BLaER1 treated with 17β-estradiol and CSF1 and Interleukin-3, amounts not matched to agents 10 nM and 100 nM (cell line): Measurements from ENCODE around the gene ZP1.

Source experiments
- H3K27ac ChIP-seq, 11 experiments: shearing (Covaris generic); formaldehyde crosslinking; 2 replicates each; pipeline ENCODE4 v1.8.1; 2022
- H3K27me3 ChIP-seq, 11 experiments: shearing (Covaris generic); formaldehyde crosslinking; 2 replicates each; pipeline ENCODE4 v1.8.1; 2022
- H3K36me3 ChIP-seq, 11 experiments: shearing (Covaris generic); formaldehyde crosslinking; 2 replicates each; pipeline ENCODE4 v1.8.1; 2022
- H3K4me1 ChIP-seq, 10 experiments: shearing (Covaris generic); formaldehyde crosslinking; 2 replicates each; pipeline ENCODE4 v1.8.1; 2022
- H3K4me2 ChIP-seq, 11 experiments: shearing (Covaris generic); formaldehyde crosslinking; 2 replicates each; pipeline ENCODE4 v1.8.1; 2022
- H3K4me3 ChIP-seq, 10 experiments: shearing (Covaris generic); formaldehyde crosslinking; 2 replicates each; pipeline ENCODE4 v1.8.1; 2022
- H3K9ac ChIP-seq, 11 experiments: shearing (Covaris generic); formaldehyde crosslinking; 2 replicates each; pipeline ENCODE4 v1.8.1; 2022
- H3K9me3 ChIP-seq, 11 experiments: shearing (Covaris generic); formaldehyde crosslinking; replicated peaks in 1 of 11; 2 replicates each; pipeline ENCODE4 v1.8.1; 2022
- H4K20me1 ChIP-seq, 11 experiments: shearing (Covaris generic); formaldehyde crosslinking; 2 replicates each; pipeline ENCODE4 v1.8.1; 2022
- Cebpa-rat ChIP-seq, 11 experiments: shearing (Covaris generic); IDR thresholded peaks; 2 replicates each; pipeline ENCODE4 v1.8.1; 2022

The ZP1 gene

GRCh38 chr11:60913793-60914632 is 46.7 kb downstream of the ZP1 start, which contains the start of gene TMEM109:
TSS of gene TMEM109 (plus strand) at chr11:60914158. CDS start at chr11:60919694, 5,536 bp downstream.
- peaks cover 19 to 43% (median 35%) of the 10 kb centered on the region in 11 experiments; a peak in 21 of 22 replicates for H4K20me1 ChIP-seq
- H3K27me3 ChIP-seq = no peaks in the 10 kb centered on the region
- peak within 1 kb of the TSS; percentile 87 to 98 (median 97) for H3K4me2 ChIP-seq
- no peak for TF ChIP-seq Cebpa-rat (IDR thresholded peaks at IDR 0.05)
- peak within 1 kb of the TSS; percentile 80 to 94 (median 87) for H3K27ac ChIP-seq
- H3K36me3 ChIP-seq = peaks cover 0 to 31% (median 21%) of the 10 kb centered on the region in 11 experiments; a peak in 13 of 22 replicates
- H3K9me3 ChIP-seq = peaks cover 7 to 12% (median 11%) of the 10 kb centered on the region in 11 experiments; a peak in 20 of 22 replicates
- H3K4me3 ChIP-seq = peak within 1 kb of the TSS; percentile 73 to 90 (median 84)
- H3K9ac ChIP-seq = peak within 1 kb of the TSS; percentile 79 to 92 (median 88)
- peaks cover 65 to 89% (median 85%) of the 10 kb centered on the region in 10 experiments for H3K4me1 ChIP-seq

GRCh38 chr11:60914633-60915247 is 47.4 kb downstream of the ZP1 start:
- H3K27ac ChIP-seq = peak overlapping the region; percentile 80 to 94 (median 87); a peak in 21 of 22 replicates
- TF ChIP-seq Cebpa-rat (IDR thresholded peaks at IDR 0.05) = no peak
- H3K27me3 ChIP-seq = no peaks in the 10 kb centered on the region
- H3K9ac ChIP-seq = peak overlapping the region; percentile 79 to 92 (median 88)
- H3K4me2 ChIP-seq = peak overlapping the region; percentile 87 to 98 (median 97)
- H4K20me1 ChIP-seq = peaks cover 24 to 51% (median 42%) of the 10 kb centered on the region in 11 experiments; a peak in 21 of 22 replicates
- peaks cover 1 to 38% (median 24%) of the 10 kb centered on the region in 11 experiments; a peak in 18 of 22 replicates for H3K36me3 ChIP-seq
- peaks cover 63 to 89% (median 86%) of the 10 kb centered on the region in 10 experiments for H3K4me1 ChIP-seq
- H3K9me3 ChIP-seq = peaks cover under 1 to 5% (median 4%) of the 10 kb centered on the region in 11 experiments; a peak in 19 of 22 replicates
- peak overlapping the region; percentile 73 to 90 (median 84) for H3K4me3 ChIP-seq

GRCh38 chr11:60915248-60915914 is 48.0 kb downstream of the ZP1 start:
- Histone ChIP-seq H3K9ac (peak overlapping the region; percentile 79 to 92 (median 88)), H3K4me3 (peak overlapping the region; percentile 73 to 90 (median 84)), H3K36me3 (peaks cover 7 to 45% (median 30%) of the 10 kb centered on the region in 11 experiments), H3K4me2 (peak overlapping the region; percentile 87 to 98 (median 97)), H3K9me3 (no peaks in the 10 kb centered on the region), H4K20me1 (peaks cover 25 to 57% (median 48%) of the 10 kb centered on the region in 11 experiments; a peak in 21 of 22 replicates), H3K4me1 (peaks cover 56 to 89% (median 82%) of the 10 kb centered on the region in 10 experiments), H3K27ac (peak overlapping the region; percentile 11 to 94 (median 87); a peak in 20 of 22 replicates), H3K27me3 (no peaks in the 10 kb centered on the region)
- TF ChIP-seq Cebpa-rat (IDR thresholded peaks at IDR 0.05) = no peak

- peak overlapping the region in 7 of 11 experiments; percentile 1 to 89 (median 31); a peak in 8 of 22 replicates for H3K9ac ChIP-seq
- H3K4me3 ChIP-seq = no peak overlapping the region
- no peak for TF ChIP-seq Cebpa-rat (IDR thresholded peaks at IDR 0.05)
- peaks cover 43 to 76% (median 71%) of the 10 kb centered on the region in 10 experiments for H3K4me1 ChIP-seq
- peak overlapping the region; percentile 87 to 98 (median 97) for H3K4me2 ChIP-seq
- H4K20me1 ChIP-seq = peaks cover 25 to 71% (median 61%) of the 10 kb centered on the region in 11 experiments; a peak in 21 of 22 replicates
- peaks cover 0 to 6% (median 0%) of the 10 kb centered on the region in 11 experiments; a peak in 4 of 22 replicates for H3K27me3 ChIP-seq
- peak overlapping the region in 1 of 11 experiments; percentile 89; a peak in 1 of 22 replicates for H3K27ac ChIP-seq
- H3K36me3 ChIP-seq = peaks cover 21 to 58% (median 44%) of the 10 kb centered on the region in 11 experiments
- H3K9me3 ChIP-seq = no peaks in the 10 kb centered on the region
These were observed 49.4 kb downstream of the ZP1 start for GRCh38 chr11:60916669-60917206.

GRCh38 chr11:60917267-60917666 is 49.9 kb downstream of the ZP1 start:
- no peak overlapping the region for H3K27ac ChIP-seq
- H3K27me3 ChIP-seq = peaks cover 0 to 11% (median 3%) of the 10 kb centered on the region in 11 experiments; a peak in 10 of 22 replicates
- H3K36me3 ChIP-seq = peaks cover 26 to 64% (median 49%) of the 10 kb centered on the region in 11 experiments
- no peaks in the 10 kb centered on the region for H3K9me3 ChIP-seq
- peaks cover 42 to 73% (median 69%) of the 10 kb centered on the region in 10 experiments for H3K4me1 ChIP-seq
- H3K4me2 ChIP-seq = peak overlapping the region; percentile 87 to 98 (median 97); a peak in 19 of 22 replicates
- H3K4me3 ChIP-seq = no peak overlapping the region
- TF ChIP-seq Cebpa-rat (IDR thresholded peaks at IDR 0.05) = no peak
- peak overlapping the region in 3 of 11 experiments; percentile 1 to 88 (median 21); a peak in 1 of 22 replicates for H3K9ac ChIP-seq
- peaks cover 25 to 76% (median 66%) of the 10 kb centered on the region in 11 experiments; a peak in 21 of 22 replicates for H4K20me1 ChIP-seq

- Histone ChIP-seq H3K4me2 (peak overlapping the region; percentile 2 to 94 (median 65); a peak in 15 of 22 replicates), H3K4me3 (no peak overlapping the region), H4K20me1 (peaks cover 33 to 87% (median 78%) of the 10 kb centered on the region in 11 experiments; a peak in 21 of 22 replicates), H3K4me1 (peaks cover 42 to 70% (median 62%) of the 10 kb centered on the region in 10 experiments), H3K9ac (no peak overlapping the region), H3K9me3 (no peaks in the 10 kb centered on the region), H3K27me3 (peaks cover 6 to 23% (median 14%) of the 10 kb centered on the region in 11 experiments), H3K27ac (peak overlapping the region in 2 of 11 experiments; percentile 32 to 55; a peak in 3 of 22 replicates), H3K36me3 (peaks cover 36 to 75% (median 60%) of the 10 kb centered on the region in 11 experiments)
- TF ChIP-seq Cebpa-rat (IDR thresholded peaks at IDR 0.05) = no peak
These were observed 51.1 kb downstream of the ZP1 start for GRCh38 chr11:60918251-60918938.

GRCh38 chr11:60918939-60919265 is 51.6 kb downstream of the ZP1 start:
- Histone ChIP-seq H3K9ac (peak overlapping the region in 1 of 11 experiments; percentile 22; a peak in 1 of 22 replicates), H3K4me2 (peak overlapping the region; percentile 2 to 94 (median 65); a peak in 15 of 22 replicates), H3K4me1 (peaks cover 45 to 73% (median 66%) of the 10 kb centered on the region in 10 experiments), H3K27me3 (peaks cover 11 to 28% (median 19%) of the 10 kb centered on the region in 11 experiments), H3K36me3 (peaks cover 38 to 80% (median 64%) of the 10 kb centered on the region in 11 experiments), H3K27ac (peak overlapping the region in 2 of 11 experiments; percentile 32 to 55; a peak in 3 of 22 replicates), H4K20me1 (peaks cover 33 to 92% (median 83%) of the 10 kb centered on the region in 11 experiments; a peak in 21 of 22 replicates), H3K9me3 (no peaks in the 10 kb centered on the region), H3K4me3 (no peak overlapping the region)
- no peak for TF ChIP-seq Cebpa-rat (IDR thresholded peaks at IDR 0.05)
